ENCODE measurements around the gene ASAP2. TPM values are rescaled to one million over a fixed set of nuclear protein-coding genes. Genes with fewer than 3 reads are reported as not detected.

ASAP2 gene
- total RNA-seq, 1 experiment from 2014 or later = 14.3 TPM

- TF ChIP-seq AFF4 (CRISPR knock-in tag; IDR thresholded peaks at IDR 0.05; ENCODE audit: borderline replicate concordance) = no peak
Measured at GRCh38 chr2:9333591-9334171, 127.1 kb downstream of the ASAP2 start (continued).

GRCh38 chr2:9334761-9335160, 128.1 kb downstream of the ASAP2 start:
- CTCF ChIA-PET = interaction anchor here (1.0 kb wide), 1 partner anchor 195 kb away, joined by 3 read pairs; no protein-coding TSS in a partner anchor
- Mint-ChIP-seq H3K27ac (peak overlapping the region; percentile 28; the same call in 1 of the 2 replicates), H3K4me1 (no peaks in the 10 kb centered on the region)

GRCh38 chr2:9335322-9335832, 128.8 kb downstream of the ASAP2 start:
- no peaks in the 10 kb centered on the region for H3K27me3 Mint-ChIP-seq (ENCODE audit: low read depth)
- H3K4me3 Mint-ChIP-seq = no peak overlapping the region
- DNase-seq (ENCODE audit: low spot score) (no peak), ATAC-seq (no peak)
- ChIA-PET CTCF (no interaction called here), POLR2A (interaction anchor here (0.9 kb wide), 1 partner anchor 8 kb away, joined by 3 read pairs; no protein-coding TSS in a partner anchor)
- H3K4me1 Mint-ChIP-seq = no peaks in the 10 kb centered on the region
- no peaks in the 10 kb centered on the region for H3K36me3 Mint-ChIP-seq
- H3K9me3 Mint-ChIP-seq = no peaks in the 10 kb centered on the region
- H3K27ac Mint-ChIP-seq = no peak overlapping the region
- TF ChIP-seq FOXP1 (CRISPR knock-in tag; IDR thresholded peaks at IDR 0.05; ENCODE audit: borderline replicate concordance) (no peak), NFATC4 (CRISPR knock-in tag; IDR thresholded peaks at IDR 0.05) (no peak), ZNF219 (CRISPR knock-in tag; IDR thresholded peaks at IDR 0.05; ENCODE audit: borderline replicate concordance) (no peak), NR3C1 (CRISPR knock-in tag; conservative IDR thresholded peaks at IDR 0.05; ENCODE audit: low read depth) (no peak), ATF6 (CRISPR knock-in tag; IDR thresholded peaks at IDR 0.05) (no peak), CBFB (CRISPR knock-in tag; IDR thresholded peaks at IDR 0.05; ENCODE audit: low read depth) (no peak), ERG (CRISPR knock-in tag; IDR thresholded peaks at IDR 0.05) (no peak), ZNF317 (CRISPR knock-in tag; IDR thresholded peaks at IDR 0.05; ENCODE audit: borderline replicate concordance, low read depth) (no peak), USF1 (CRISPR knock-in tag; IDR thresholded peaks at IDR 0.05) (no peak), JAZF1 (CRISPR knock-in tag; IDR thresholded peaks at IDR 0.05) (no peak), ZNF121 (CRISPR knock-in tag; IDR thresholded peaks at IDR 0.05) (no peak), IRF1 (CRISPR knock-in tag; IDR thresholded peaks at IDR 0.05) (no peak), ZNF512 (CRISPR knock-in tag; IDR thresholded peaks at IDR 0.05; ENCODE audit: borderline replicate concordance) (no peak), ZNF396 (CRISPR knock-in tag; IDR thresholded peaks at IDR 0.05; ENCODE audit: borderline replicate concordance) (no peak), ZNF138 (CRISPR knock-in tag; conservative IDR thresholded peaks at IDR 0.05) (no peak), EMX1 (CRISPR knock-in tag; IDR thresholded peaks at IDR 0.05) (no peak)

More at GRCh38 chr2:9334761-9335160, 128.1 kb downstream of the ASAP2 start:
- no peak for ATAC-seq
- POLR2A ChIA-PET = interaction anchor here (0.9 kb wide), 1 partner anchor 9 kb away, joined by 3 read pairs; no protein-coding TSS in a partner anchor
- no peaks in the 10 kb centered on the region for H3K36me3 Mint-ChIP-seq
- H3K4me3 Mint-ChIP-seq = no peak overlapping the region
- TF ChIP-seq MXD4 (CRISPR knock-in tag; IDR thresholded peaks at IDR 0.05; ENCODE audit: borderline replicate concordance) = no peak
- no peak for TF ChIP-seq CREB1 (CRISPR knock-in tag; IDR thresholded peaks at IDR 0.05)
- no peak for TF ChIP-seq ETV6 (CRISPR knock-in tag; IDR thresholded peaks at IDR 0.05)
- no peak for TF ChIP-seq E2F4 (CRISPR knock-in tag; IDR thresholded peaks at IDR 0.05; ENCODE audit: borderline replicate concordance, low read depth)
- H3K9me3 Mint-ChIP-seq = no peaks in the 10 kb centered on the region
- no peaks in the 10 kb centered on the region for H3K27me3 Mint-ChIP-seq (ENCODE audit: low read depth)
- DNase-seq (ENCODE audit: low spot score) = no peak

Measured in WTC11 (cell line).